Keratinocyte (primary cell): Measurements from ENCODE around the gene PRKN. TPM values are rescaled to one million over a fixed set of nuclear protein-coding genes. Genes with fewer than 3 reads are reported as not detected.

Experiments used
- DNase-seq: peaks from one replicate; pipeline ENCODE4 v3.0.0-alpha.2; 2011; ENCODE audit warnings: low read depth, missing footprints, low spot score
- FAIRE-seq: peaks from 2 replicates; lab custom pipeline; 2011; peaks lifted over from hg19 to GRCh38; lab: Jason Lieb, UNC
- H2AFZ ChIP-seq: 2 replicates; pipeline ENCODE4 v1.6.0; 2012; ENCODE audit warnings: low read length, control low read depth, inconsistent platforms; ENCODE audit not compliant: control insufficient read depth
- H3K27ac ChIP-seq: 2 replicates; pipeline ENCODE4 v1.5.1; 2011; ENCODE audit warnings: low read length; ENCODE audit not compliant: control insufficient read depth, insufficient read depth
- H3K27me3 ChIP-seq: 3 replicates; pipeline ENCODE4 v1.6.0; 2011; ENCODE audit warnings: low read length; ENCODE audit not compliant: control insufficient read depth, insufficient read depth; ENCODE audit errors: extremely low read depth
- H3K36me3 ChIP-seq, 2 experiments: 2 replicates in 1 of 2; 3 replicates in 1 of 2; pipeline ENCODE4 v1.5.1; 2011; ENCODE audit warnings: low read length in 2 of 2, mild to moderate bottlenecking in 1 of 2; ENCODE audit not compliant: control insufficient read depth in 2 of 2, insufficient read depth in 2 of 2; ENCODE audit errors: extremely low read depth in 1 of 2
- H3K4me1 ChIP-seq: 3 replicates; pipeline ENCODE4 v1.5.1; 2011; ENCODE audit warnings: low read length; ENCODE audit not compliant: control insufficient read depth, insufficient read depth; ENCODE audit errors: extremely low read depth
- H3K4me2 ChIP-seq: 3 replicates; pipeline ENCODE4 v1.6.0; 2011; ENCODE audit warnings: low read depth, low read length; ENCODE audit not compliant: control insufficient read depth, insufficient read depth; ENCODE audit errors: extremely low read depth
- H3K4me3 ChIP-seq, 3 experiments: fragments of 200-600 bp in 1 of 3; sonication (generic) in 1 of 3; 2 replicates in 2 of 3; 3 replicates in 1 of 3; pipeline ENCODE4 v1.5.1; 2011 to 2016; ENCODE audit warnings: low read length in 3 of 3, mild to moderate bottlenecking in 3 of 3, control low read depth in 2 of 3, inconsistent platforms in 1 of 3, low read depth in 1 of 3, mixed read lengths in 1 of 3, mixed run types in 1 of 3, moderate library complexity in 1 of 3; ENCODE audit not compliant: control insufficient read depth in 2 of 3, insufficient read depth in 2 of 3; ENCODE audit errors: extremely low read depth in 1 of 3
- H3K79me2 ChIP-seq: 2 replicates; pipeline ENCODE4 v1.6.0; 2012; ENCODE audit warnings: low read length; ENCODE audit not compliant: control insufficient read depth, insufficient read depth
- H3K9ac ChIP-seq: 3 replicates; pipeline ENCODE4 v1.6.0; 2011; ENCODE audit warnings: low read length; ENCODE audit not compliant: control insufficient read depth, insufficient read depth; ENCODE audit errors: extremely low read depth
- H3K9me1 ChIP-seq: 3 replicates; pipeline ENCODE4 v1.6.0; 2011; ENCODE audit warnings: low read length; ENCODE audit not compliant: control insufficient read depth, insufficient read depth; ENCODE audit errors: extremely low read depth
- H3K9me3 ChIP-seq: 2 replicates; pipeline ENCODE4 v1.5.1; 2012; ENCODE audit warnings: low read depth, low read length; ENCODE audit not compliant: control insufficient read depth
- H4K20me1 ChIP-seq: 3 replicates; pipeline ENCODE4 v1.6.0; 2011; ENCODE audit warnings: low read length; ENCODE audit not compliant: control insufficient read depth, insufficient read depth; ENCODE audit errors: extremely low read depth
- CTCF ChIP-seq, 3 experiments: IDR thresholded peaks in 1 of 3; conservative IDR thresholded peaks in 1 of 3; optimal IDR thresholded peaks in 1 of 3; 2 replicates in 2 of 3; 3 replicates in 1 of 3; pipeline versions ENCODE3 to v1.5.1; 2011; ENCODE audit warnings: low read length in 3 of 3, mild to moderate bottlenecking in 3 of 3, moderate library complexity in 2 of 3, control low read depth in 1 of 3, inconsistent platforms in 1 of 3; ENCODE audit not compliant: insufficient read depth in 2 of 3; ENCODE audit errors: extremely low read depth in 1 of 3
- EZH2 ChIP-seq: IDR thresholded peaks from one replicate; pipeline ENCODE4 v1.6.1; 2012; ENCODE audit warnings: inconsistent platforms, mild to moderate bottlenecking, low read length, moderate library complexity
- dilution Hi-C: fragments of 300-500 bp; cut with MboI; formaldehyde crosslinking; loops from one replicate; pipeline ENCODE4 v1.7.0; 2020; ENCODE audit warnings: low sequenced_read_pairs; ENCODE audit not compliant: extremely low pct_ligation_motif_present
- polyA plus RNA-seq, 5 experiments: library from polyadenylated mRNA; depleted of rRNA in 3 of 5; stranded (reverse) in 3 of 5; stranded (forward) in 1 of 5; unstranded in 1 of 5; fragments of >200 nt; gene quantifications; 1 replicate in 1 of 5; 2 replicates in 3 of 5; 3 replicates in 1 of 5; pipeline versions ENCODE4 v1.2.1 to v1.2.3, GENCODE V29; 2011 to 2012; ENCODE audit warnings: missing spikeins in 2 of 5, low read depth in 1 of 5, low replicate concordance in 1 of 5

The PRKN gene
- polyA plus RNA-seq, 1 donor (not counting 4 experiments of a cell fraction or from before 2014, with no cell fraction given) = 0.67 TPM

GRCh38 chr6:162336359-162336758, 391.2 kb downstream of the PRKN start:
- Histone ChIP-seq H3K79me2 (no peaks in the 10 kb centered on the region), H3K4me3 (no peak overlapping the region), H3K36me3 (no peaks in the 10 kb centered on the region), H3K9me1 (no peaks in the 10 kb centered on the region), H3K9ac (no peak overlapping the region), H3K4me1 (no peaks in the 10 kb centered on the region), H3K27me3 (no peaks in the 10 kb centered on the region), H3K9me3 (no peaks in the 10 kb centered on the region), H2AFZ (no peak overlapping the region), H3K4me2 (no peak overlapping the region), H3K27ac (no peak overlapping the region), H4K20me1 (no peaks in the 10 kb centered on the region)
- FAIRE-seq (no peak), DNase-seq (no peak)
- dilution Hi-C loops = no loop called here
- TF ChIP-seq EZH2 (no peak), CTCF (optimal IDR thresholded peaks at IDR 0.05 in 1 of 3, IDR thresholded peaks at IDR 0.05 in 1 of 3, conservative IDR thresholded peaks at IDR 0.05 in 1 of 3; ENCODE audit: extremely low read depth in 1 of 3, insufficient read depth in 2 of 3, low read length in 3 of 3) (no peak)

GRCh38 chr6:162332365-162332764, 395.2 kb downstream of the PRKN start:
- DNase-seq (no peak), FAIRE-seq (no peak)
- Histone ChIP-seq H3K27ac (no peak overlapping the region), H2AFZ (no peak overlapping the region), H3K4me1 (no peaks in the 10 kb centered on the region), H4K20me1 (no peaks in the 10 kb centered on the region), H3K9ac (no peak overlapping the region), H3K36me3 (no peaks in the 10 kb centered on the region), H3K9me3 (no peaks in the 10 kb centered on the region), H3K4me2 (no peak overlapping the region), H3K4me3 (no peak overlapping the region), H3K27me3 (no peaks in the 10 kb centered on the region), H3K9me1 (no peaks in the 10 kb centered on the region), H3K79me2 (no peaks in the 10 kb centered on the region)
- dilution Hi-C loops = no loop called here
- TF ChIP-seq EZH2 = no peak
- no peak for TF ChIP-seq CTCF (optimal IDR thresholded peaks at IDR 0.05 in 1 of 3, IDR thresholded peaks at IDR 0.05 in 1 of 3, conservative IDR thresholded peaks at IDR 0.05 in 1 of 3; ENCODE audit: extremely low read depth in 1 of 3, insufficient read depth in 2 of 3, low read length in 3 of 3)
